Parathyroid adenoma (tissue), 2 donors: Measurements from ENCODE around the gene STK36.

Experiments used
- H2AFZ ChIP-seq: fragments of 300-600 bp; sonication (generic); one replicate; pipeline ENCODE4 v1.7.0; 2017; ENCODE audit warnings: antibody characterized with exemption, mild to moderate bottlenecking
- H3K27ac ChIP-seq: fragments of 300-600 bp; sonication (generic); one replicate; pipeline ENCODE4 v1.7.0; 2017
- H3K27me3 ChIP-seq: fragments of 300-600 bp; sonication (generic); one replicate; pipeline ENCODE4 v1.7.0; 2017; ENCODE audit warnings: low read length; ENCODE audit not compliant: control insufficient read depth, insufficient read depth
- H3K36me3 ChIP-seq: fragments of 300-600 bp; sonication (generic); one replicate; pipeline ENCODE4 v1.7.0; 2017; ENCODE audit warnings: low read length; ENCODE audit not compliant: control insufficient read depth, insufficient read depth
- H3K4me1 ChIP-seq: fragments of 300-600 bp; sonication (generic); one replicate; pipeline ENCODE4 v1.7.0; 2017; ENCODE audit warnings: control low read depth
- H3K4me2 ChIP-seq: fragments of 300-600 bp; sonication (generic); one replicate; pipeline ENCODE4 v1.7.0; 2017; ENCODE audit warnings: low read length
- H3K4me3 ChIP-seq: fragments of 300-600 bp; sonication (generic); one replicate; pipeline ENCODE4 v1.7.0; 2017; ENCODE audit warnings: low read depth, low read length
- H3K79me2 ChIP-seq: fragments of 300-600 bp; sonication (generic); one replicate; pipeline ENCODE4 v1.7.0; 2017; ENCODE audit warnings: control low read depth
- H3K9ac ChIP-seq: fragments of 300-600 bp; sonication (generic); one replicate; pipeline ENCODE4 v1.7.0; 2017; ENCODE audit warnings: mild to moderate bottlenecking
- H3K9me3 ChIP-seq: fragments of 300-600 bp; sonication (generic); one replicate; pipeline ENCODE4 v1.7.0; 2017; ENCODE audit warnings: low read length; ENCODE audit not compliant: control insufficient read depth
- TF ChIP-seq, protein P1 (sequence below): fragments of 300-600 bp; sonication (generic); IDR thresholded peaks from one replicate; pipeline ENCODE4 v1.7.0; 2017; ENCODE audit warnings: antibody characterized with exemption, mild to moderate bottlenecking
- donor health status: primary hyperparathyroidism.

STK36 gene

GRCh38 chr2:218736531-218736930, 64.6 kb downstream of the STK36 start:
- no peak overlapping the region for H3K27ac ChIP-seq
- no peaks in the 10 kb centered on the region for H3K9me3 ChIP-seq
- no peak overlapping the region for H2AFZ ChIP-seq
- H3K4me1 ChIP-seq = no peaks in the 10 kb centered on the region
- H3K79me2 ChIP-seq = no peaks in the 10 kb centered on the region
- no peak overlapping the region for H3K4me3 ChIP-seq
- H3K9ac ChIP-seq = no peak overlapping the region
- H3K27me3 ChIP-seq = no peaks in the 10 kb centered on the region
- TF ChIP-seq, protein P1, sequence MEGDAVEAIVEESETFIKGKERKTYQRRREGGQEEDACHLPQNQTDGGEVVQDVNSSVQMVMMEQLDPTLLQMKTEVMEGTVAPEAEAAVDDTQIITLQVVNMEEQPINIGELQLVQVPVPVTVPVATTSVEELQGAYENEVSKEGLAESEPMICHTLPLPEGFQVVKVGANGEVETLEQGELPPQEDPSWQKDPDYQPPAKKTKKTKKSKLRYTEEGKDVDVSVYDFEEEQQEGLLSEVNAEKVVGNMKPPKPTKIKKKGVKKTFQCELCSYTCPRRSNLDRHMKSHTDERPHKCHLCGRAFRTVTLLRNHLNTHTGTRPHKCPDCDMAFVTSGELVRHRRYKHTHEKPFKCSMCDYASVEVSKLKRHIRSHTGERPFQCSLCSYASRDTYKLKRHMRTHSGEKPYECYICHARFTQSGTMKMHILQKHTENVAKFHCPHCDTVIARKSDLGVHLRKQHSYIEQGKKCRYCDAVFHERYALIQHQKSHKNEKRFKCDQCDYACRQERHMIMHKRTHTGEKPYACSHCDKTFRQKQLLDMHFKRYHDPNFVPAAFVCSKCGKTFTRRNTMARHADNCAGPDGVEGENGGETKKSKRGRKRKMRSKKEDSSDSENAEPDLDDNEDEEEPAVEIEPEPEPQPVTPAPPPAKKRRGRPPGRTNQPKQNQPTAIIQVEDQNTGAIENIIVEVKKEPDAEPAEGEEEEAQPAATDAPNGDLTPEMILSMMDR = no peak
- H3K4me2 ChIP-seq = no peak overlapping the region
- no peaks in the 10 kb centered on the region for H3K36me3 ChIP-seq

DNA sequence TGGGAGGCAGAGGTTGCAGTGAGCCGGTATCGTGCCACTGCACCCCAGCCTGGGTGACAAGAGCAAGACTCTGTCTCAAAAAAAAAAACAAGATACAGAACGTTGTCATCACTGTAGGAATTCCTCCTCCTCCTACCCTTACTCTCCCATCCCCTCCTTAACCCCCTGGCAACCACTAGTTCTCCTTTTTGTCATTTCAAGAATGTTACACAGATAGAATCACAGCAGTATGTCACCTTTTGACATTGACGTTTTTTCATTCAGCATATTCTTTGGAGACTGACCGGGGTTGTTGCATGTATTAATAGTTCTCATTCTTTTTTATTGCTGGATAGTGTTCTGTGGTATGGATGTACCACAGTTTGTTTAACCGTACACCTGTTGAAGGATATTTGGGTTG, 71.2 kb downstream of the STK36 start:
- TF ChIP-seq, protein P1 = no peak
- H3K36me3 ChIP-seq = no peaks in the 10 kb centered on the region
- H3K27ac ChIP-seq = no peak overlapping the region

GRCh38 chr2:218744615-218745014, 72.7 kb downstream of the STK36 start:
- H3K9ac ChIP-seq = no peak overlapping the region
- no peak overlapping the region for H3K4me2 ChIP-seq

More for the DNA sequence above, 71.2 kb downstream of the STK36 start:
- no peak overlapping the region for H3K4me2 ChIP-seq
- H3K9ac ChIP-seq = no peak overlapping the region
- H3K9me3 ChIP-seq = no peaks in the 10 kb centered on the region
- H3K27me3 ChIP-seq = no peaks in the 10 kb centered on the region
- no peak overlapping the region for H3K4me3 ChIP-seq
- no peak overlapping the region for H2AFZ ChIP-seq
- no peaks in the 10 kb centered on the region for H3K4me1 ChIP-seq
- no peaks in the 10 kb centered on the region for H3K79me2 ChIP-seq

DNA sequence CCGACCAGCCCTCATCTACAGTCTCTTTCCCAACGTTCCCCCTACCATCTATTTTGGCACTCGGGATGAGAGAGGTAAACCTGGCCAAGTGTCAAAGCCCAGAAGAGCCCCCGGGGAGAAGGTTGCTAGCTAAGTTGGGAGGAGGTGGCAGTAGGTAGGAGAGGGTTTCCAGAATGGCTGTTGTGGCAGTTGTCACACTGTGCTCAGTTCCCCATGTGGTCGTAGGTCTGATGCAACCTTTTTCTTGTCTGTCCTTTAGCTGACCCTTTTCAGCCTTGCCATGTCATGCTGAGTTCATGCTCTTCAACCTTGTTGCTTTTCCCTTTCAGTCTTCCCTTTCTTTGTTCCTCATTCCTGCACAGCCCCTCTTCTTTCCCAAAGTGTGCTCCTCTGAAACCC, 73.3 kb downstream of the STK36 start:
- H3K9ac ChIP-seq = no peak overlapping the region
- H3K36me3 ChIP-seq = no peaks in the 10 kb centered on the region
- no peak overlapping the region for H3K27ac ChIP-seq
- H3K79me2 ChIP-seq = no peaks in the 10 kb centered on the region
- TF ChIP-seq, protein P1 = no peak
- H2AFZ ChIP-seq = no peak overlapping the region
- H3K4me2 ChIP-seq = no peak overlapping the region
- no peak overlapping the region for H3K4me3 ChIP-seq
- no peaks in the 10 kb centered on the region for H3K9me3 ChIP-seq
- H3K4me1 ChIP-seq = no peaks in the 10 kb centered on the region
- H3K27me3 ChIP-seq = no peaks in the 10 kb centered on the region

More at GRCh38 chr2:218744615-218745014, 72.7 kb downstream of the STK36 start:
- Histone ChIP-seq H3K27me3 (no peaks in the 10 kb centered on the region), H2AFZ (no peak overlapping the region), H3K36me3 (no peaks in the 10 kb centered on the region), H3K4me1 (no peaks in the 10 kb centered on the region), H3K4me3 (no peak overlapping the region), H3K27ac (no peak overlapping the region), H3K9me3 (no peaks in the 10 kb centered on the region), H3K79me2 (no peaks in the 10 kb centered on the region)
- TF ChIP-seq, protein P1 = no peak

DNA sequence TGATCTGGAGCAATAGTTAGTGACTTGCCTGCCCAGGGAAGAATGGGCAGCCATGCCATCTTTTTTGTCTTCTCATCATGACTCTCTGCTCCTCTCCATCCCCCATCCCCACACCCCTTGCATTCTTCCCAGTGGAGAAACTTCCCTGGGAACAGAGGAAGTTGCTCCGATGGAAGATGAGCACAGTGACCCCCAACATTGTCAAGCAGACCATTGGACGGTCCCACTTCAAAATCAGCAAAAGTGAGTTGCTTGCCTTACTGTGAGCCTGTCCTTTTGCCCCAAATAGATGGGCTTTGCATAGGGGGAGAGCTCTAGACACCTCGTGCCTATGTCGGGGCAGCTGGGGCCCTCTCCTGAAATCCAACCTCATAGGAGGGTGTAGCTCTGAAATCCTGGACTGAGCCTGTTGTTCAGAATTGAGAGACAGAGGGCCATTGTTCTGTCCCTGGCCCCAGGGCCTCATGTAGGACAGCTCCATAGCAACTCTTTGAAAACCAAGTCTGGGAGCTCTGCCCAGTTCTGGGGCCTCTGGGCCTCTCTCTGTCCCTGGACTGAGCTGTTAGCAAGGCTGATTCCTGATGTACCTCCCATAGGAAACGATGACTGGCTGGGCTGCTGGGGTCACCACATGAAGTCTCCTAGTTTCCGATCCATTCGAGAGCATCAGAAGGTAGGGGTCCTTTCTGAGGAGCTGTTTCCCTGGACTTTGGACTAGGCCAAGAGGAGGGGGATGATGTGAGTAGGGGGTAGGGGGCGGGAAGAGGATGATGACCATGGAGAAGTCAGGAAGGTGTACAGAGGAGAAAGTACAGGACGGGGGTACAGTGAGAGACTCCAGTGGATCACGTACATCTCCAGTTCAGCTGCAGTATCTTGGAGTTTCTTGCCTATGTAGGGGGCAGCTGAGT, 73.9 kb downstream of the STK36 start:
- Histone ChIP-seq H3K79me2 (no peaks in the 10 kb centered on the region), H3K9ac (no peak overlapping the region), H2AFZ (no peak overlapping the region), H3K27ac (no peak overlapping the region), H3K9me3 (no peaks in the 10 kb centered on the region), H3K27me3 (no peaks in the 10 kb centered on the region), H3K36me3 (no peaks in the 10 kb centered on the region), H3K4me1 (no peaks in the 10 kb centered on the region), H3K4me3 (no peak overlapping the region), H3K4me2 (no peak overlapping the region)
- TF ChIP-seq, protein P1 = no peak
